Thoracic aorta (tissue), 2 donors: ENCODE results near the gene UMPS. TPM values are rescaled to one million over a fixed set of nuclear protein-coding genes. Genes with fewer than 3 reads are reported as not detected.

ENCODE experiments used
- ATAC-seq: fragments of 150-250 bp; one replicate; pipeline ENCODE4 v1.8.0; 2017; ENCODE audit warnings: low read depth; ENCODE audit not compliant: insufficient number of reproducible peaks, low FRiP score
- DNase-seq: peaks from one replicate; pipeline ENCODE4 v3.0.0-alpha.2; 2020; ENCODE audit warnings: low spot score
- H3K27ac ChIP-seq, 2 donors: fragments of 200-600 bp; sonication (generic); 1 replicate in 1 of 2; 2 replicates in 1 of 2; pipeline ENCODE4 v1.5.1; 2016; ENCODE audit warnings: mild to moderate bottlenecking in 2 of 2, moderate library complexity in 2 of 2
- H3K27me3 ChIP-seq: fragments of 200-600 bp; sonication (generic); replicated peaks from 2 replicates; pipeline ENCODE4 v1.6.0; 2016; ENCODE audit warnings: mild to moderate bottlenecking; ENCODE audit not compliant: insufficient read depth
- H3K36me3 ChIP-seq: fragments of 200-600 bp; sonication (generic); one replicate; pipeline ENCODE4 v1.5.1; 2016
- H3K4me1 ChIP-seq, 2 donors: fragments of 200-600 bp; sonication (generic); 1 replicate in 1 of 2; 2 replicates in 1 of 2; pipeline versions ENCODE4 v1.5.1 to v1.6.0; 2016; ENCODE audit warnings: low read depth in 2 of 2, mild to moderate bottlenecking in 1 of 2; ENCODE audit not compliant: control insufficient read depth in 1 of 2
- H3K4me3 ChIP-seq: fragments of 200-600 bp; sonication (generic); 2 replicates; pipeline ENCODE4 v1.5.1; 2016; ENCODE audit warnings: mild to moderate bottlenecking
- H3K9me3 ChIP-seq: fragments of 200-600 bp; sonication (generic); 2 replicates; pipeline ENCODE4 v1.5.1; 2016
- CTCF ChIP-seq: fragments of 200-600 bp; sonication (generic); IDR thresholded peaks from one replicate; pipeline ENCODE4 v1.5.1; 2019; ENCODE audit warnings: antibody characterized with exemption
- total RNA-seq, 2 donors: library from RNA; depleted of rRNA; stranded (reverse); fragments of >200 nt; gene quantifications; one replicate each; pipeline versions ENCODE4 v1.1.0 to v1.2.3, GENCODE V29; 2016

Gene UMPS
- total RNA-seq, 2 donors from 2014 or later = 20.8 to 29.6 TPM

GRCh38 chr3:124695369-124695768 lies 34.9 kb upstream of the UMPS start:
- ATAC-seq (no peak), DNase-seq (no peak)
- no peak for TF ChIP-seq CTCF
- H3K9me3 ChIP-seq = no peaks in the 10 kb centered on the region
- H3K27me3 ChIP-seq = no peaks in the 10 kb centered on the region
- no peaks in the 10 kb centered on the region for H3K4me1 ChIP-seq
- H3K4me3 ChIP-seq = no peak overlapping the region
- H3K27ac ChIP-seq = no peak overlapping the region
- peaks cover 8% of the 10 kb centered on the region for H3K36me3 ChIP-seq

GRCh38 chr3:124696006-124696405 lies 34.2 kb upstream of the UMPS start:
- no peak overlapping the region for H3K4me3 ChIP-seq
- no peak for DNase-seq
- no peaks in the 10 kb centered on the region for H3K4me1 ChIP-seq
- TF ChIP-seq CTCF = no peak
- no peak overlapping the region for H3K27ac ChIP-seq
- H3K9me3 ChIP-seq = no peaks in the 10 kb centered on the region
- peaks cover 8% of the 10 kb centered on the region for H3K36me3 ChIP-seq
- no peak for ATAC-seq
- no peaks in the 10 kb centered on the region for H3K27me3 ChIP-seq

- Histone ChIP-seq H3K27ac (no peak overlapping the region), H3K27me3 (no peaks in the 10 kb centered on the region), H3K9me3 (no peaks in the 10 kb centered on the region), H3K4me3 (no peak overlapping the region), H3K4me1 (peaks cover 0 to 4% of the 10 kb centered on the region in 2 donors), H3K36me3 (peaks cover 8% of the 10 kb centered on the region)
- TF ChIP-seq CTCF = no peak
- DNase-seq (no peak), ATAC-seq (no peak)
These were observed 33.0 kb upstream of the UMPS start for GRCh38 chr3:124697302-124697701.

GRCh38 chr3:124698030-124698770 lies 32.1 kb upstream of the UMPS start:
- no peak for TF ChIP-seq CTCF
- ATAC-seq = no peak
- Histone ChIP-seq H3K4me1 (peaks cover 0 to 4% of the 10 kb centered on the region in 2 donors), H3K27me3 (no peaks in the 10 kb centered on the region), H3K27ac (no peak overlapping the region), H3K4me3 (no peak overlapping the region), H3K9me3 (no peaks in the 10 kb centered on the region), H3K36me3 (peaks cover 8% of the 10 kb centered on the region)
- no peak for DNase-seq

- Histone ChIP-seq H3K9me3 (no peaks in the 10 kb centered on the region), H3K27me3 (no peaks in the 10 kb centered on the region), H3K36me3 (peaks cover 8% of the 10 kb centered on the region), H3K27ac (no peak overlapping the region), H3K4me3 (no peak overlapping the region), H3K4me1 (peaks cover 0 to 4% of the 10 kb centered on the region in 2 donors)
- no peak for ATAC-seq
- no peak for TF ChIP-seq CTCF
- DNase-seq = no peak
These were observed 31.2 kb upstream of the UMPS start for GRCh38 chr3:124699051-124699450.
